HEK293 (cell line): ENCODE measurements around the gene LETM1.

Source experiments
- CTCF ChIP-seq: fragments of 450-650 bp; formaldehyde crosslinking; IDR thresholded peaks from 2 replicates; pipeline ENCODE4 v1.5.1; 2016; ENCODE audit warnings: missing biosample characterization, missing genetic modification characterization
- PRDM10 ChIP-seq: fragments of 450-650 bp; formaldehyde crosslinking; IDR thresholded peaks from 2 replicates; pipeline ENCODE4 v1.5.1; 2016; ENCODE audit warnings: missing biosample characterization, missing genetic modification characterization
- ZFP69B ChIP-seq: fragments of 450-650 bp; formaldehyde crosslinking; IDR thresholded peaks from 2 replicates; pipeline ENCODE4 v1.5.1; 2016; ENCODE audit warnings: missing biosample characterization, missing genetic modification characterization
- ZNF518A ChIP-seq: fragments of 450-650 bp; formaldehyde crosslinking; conservative IDR thresholded peaks from 2 replicates; pipeline ENCODE4 v1.5.1; 2016; ENCODE audit warnings: low read depth, missing biosample characterization, missing genetic modification characterization

GRCh38 chr4:1851575-1852410, 4.2 kb downstream of the LETM1 start:
- TF ChIP-seq CTCF (tag by site-specific recombination) (no peak), ZFP69B (no peak), ZNF518A (tag by site-specific recombination) (no peak), PRDM10 (tag by site-specific recombination) (peak; percentile 57; the same call in 1 of the 2 replicates)
